HAP-1 (cell line): Measurements from ENCODE around the gene MPHOSPH8.
"Not testable (repeated sequence)": the region's sequence is repeated elsewhere in the genome, so short reads cannot be mapped to it uniquely, and the experiment has no call there.

ENCODE experiments used
- DNase-seq, 2 experiments: peaks; one replicate each; pipeline ENCODE4 v3.0.0-alpha.2; 2016 to 2020; ENCODE audit warnings: low spot score in 2 of 2
- H3K27me3 ChIP-seq: fragments of 250-450 bp; sonication (Bioruptor Pico); 2 replicates; pipeline ENCODE4 v1.5.1; 2020; ENCODE audit warnings: low read depth, mild to moderate bottlenecking, moderate library complexity
- H3K36me3 ChIP-seq: fragments of 250-450 bp; sonication (Bioruptor Pico); replicated peaks from 2 replicates; pipeline ENCODE4 v1.5.1; 2020; ENCODE audit warnings: mild to moderate bottlenecking
- H3K4me1 ChIP-seq: fragments of 250-450 bp; sonication (Bioruptor Pico); 2 replicates; pipeline ENCODE4 v1.5.1; 2020; ENCODE audit warnings: mild to moderate bottlenecking
- H3K4me3 ChIP-seq: fragments of 250-450 bp; sonication (Bioruptor Pico); 2 replicates; pipeline ENCODE4 v1.5.1; 2020; ENCODE audit warnings: mild to moderate bottlenecking, moderate library complexity
- H3K9me3 ChIP-seq: fragments of 250-450 bp; sonication (Bioruptor Pico); 2 replicates; pipeline ENCODE4 v1.5.1; 2020; ENCODE audit warnings: mild to moderate bottlenecking, moderate library complexity
- in situ Hi-C: fragments of 300-500 bp; cut with MboI; formaldehyde crosslinking; loops from 3 replicates; pipeline ENCODE4 v1.14.3; 2020; ENCODE audit warnings: low sequenced_read_pairs, inconsistent platforms, mixed read lengths

MPHOSPH8 gene

DNA sequence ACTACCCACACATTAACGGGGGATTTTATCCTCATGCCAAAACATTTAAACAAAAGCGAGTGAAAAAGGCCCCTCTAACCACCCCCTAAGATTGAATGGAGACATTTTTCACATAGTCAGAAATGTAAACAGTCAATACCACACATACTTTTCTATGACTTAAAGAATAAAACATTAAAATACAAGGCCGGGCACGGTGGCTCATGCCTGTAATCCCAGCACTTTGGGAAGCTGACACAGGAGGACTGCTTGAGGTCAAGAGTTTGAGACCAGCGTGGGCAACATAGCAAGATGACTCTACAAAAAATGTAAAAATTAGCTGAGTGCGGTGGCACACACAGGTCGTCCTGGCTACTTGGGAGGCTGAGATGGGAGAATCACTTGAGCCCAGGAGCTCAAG lies 47.3 kb downstream of the MPHOSPH8 start:
- Histone ChIP-seq H3K4me3 (no peak overlapping the region), H3K4me1 (peaks cover 19% of the 10 kb centered on the region), H3K9me3 (no peaks in the 10 kb centered on the region), H3K36me3 (peaks cover 13% of the 10 kb centered on the region), H3K27me3 (no peaks in the 10 kb centered on the region)
- in situ Hi-C loops, result no loop called here
- DNase-seq, result no peak

DNA sequence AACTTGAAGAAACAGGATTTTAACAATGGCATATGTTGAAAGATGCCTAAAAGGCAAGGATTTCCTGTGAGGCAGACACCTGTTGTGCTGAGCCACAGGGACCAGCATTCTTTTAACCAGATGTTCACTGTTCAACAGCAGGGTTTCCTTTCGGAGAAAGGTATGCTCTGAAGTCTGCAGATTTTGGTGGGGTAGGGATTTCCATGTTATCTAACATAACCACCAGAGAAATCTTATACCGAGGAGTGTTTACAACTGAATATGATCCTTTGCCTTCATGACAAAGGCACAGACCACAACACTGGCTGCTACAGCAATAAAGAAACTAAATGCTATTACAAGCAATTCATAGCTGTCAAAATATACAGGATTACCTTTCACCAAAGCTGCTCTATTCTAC lies 48.1 kb downstream of the MPHOSPH8 start:
- DNase-seq, result no peak
- Histone ChIP-seq H3K4me1 (peaks cover 27% of the 10 kb centered on the region), H3K4me3 (no peak overlapping the region), H3K36me3 (peaks cover 10% of the 10 kb centered on the region), H3K9me3 (no peaks in the 10 kb centered on the region), H3K27me3 (no peaks in the 10 kb centered on the region)
- in situ Hi-C loops, result no loop called here

DNA sequence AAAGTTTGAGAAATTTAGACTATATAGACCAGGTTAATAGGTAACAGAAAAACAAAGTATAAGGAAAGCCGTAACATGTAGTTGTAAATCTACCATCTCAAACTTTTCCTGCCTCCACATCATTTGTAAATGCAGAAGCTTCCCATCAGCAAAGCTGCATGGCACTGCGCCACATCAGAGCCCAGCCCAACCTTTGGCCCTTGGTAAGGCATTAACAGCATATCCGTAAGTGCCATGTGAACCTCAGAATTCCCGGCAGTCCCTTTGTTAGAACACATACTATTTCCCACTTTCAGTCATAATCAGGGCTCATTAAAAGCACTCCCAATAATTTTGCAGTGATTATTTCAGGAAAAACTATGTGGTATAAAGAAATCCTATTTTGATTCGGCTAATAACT lies 51.6 kb downstream of the MPHOSPH8 start:
- in situ Hi-C loops, result no loop called here
- H3K4me3 ChIP-seq, result no peak overlapping the region
- no peaks in the 10 kb centered on the region; the same call in 1 of the 2 replicates for H3K36me3 ChIP-seq
- no peaks in the 10 kb centered on the region for H3K9me3 ChIP-seq
- no peak for DNase-seq
- no peaks in the 10 kb centered on the region for H3K27me3 ChIP-seq
- H3K4me1 ChIP-seq, result peaks cover 27% of the 10 kb centered on the region

DNA sequence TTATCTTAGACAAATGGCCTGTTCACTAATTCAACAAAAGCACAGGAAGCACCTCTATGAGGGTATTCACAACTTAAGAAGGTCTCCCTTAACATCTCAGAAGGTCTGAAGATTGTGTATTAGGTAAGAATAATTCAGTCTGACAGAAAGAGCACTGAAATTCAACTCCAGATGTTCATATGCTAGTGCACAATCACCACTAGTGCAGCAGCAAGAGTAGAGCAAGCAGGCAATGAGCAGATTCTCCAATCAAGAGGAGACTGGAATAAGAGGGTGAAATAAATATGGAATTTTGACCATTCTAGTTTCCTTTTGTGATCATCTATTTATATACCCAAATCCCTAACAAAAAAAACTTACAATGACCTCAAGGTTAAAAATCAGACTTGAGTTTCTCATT lies 52.0 kb downstream of the MPHOSPH8 start:
- in situ Hi-C loops, result no loop called here
- H3K4me1 ChIP-seq, result peaks cover 27% of the 10 kb centered on the region

DNA sequence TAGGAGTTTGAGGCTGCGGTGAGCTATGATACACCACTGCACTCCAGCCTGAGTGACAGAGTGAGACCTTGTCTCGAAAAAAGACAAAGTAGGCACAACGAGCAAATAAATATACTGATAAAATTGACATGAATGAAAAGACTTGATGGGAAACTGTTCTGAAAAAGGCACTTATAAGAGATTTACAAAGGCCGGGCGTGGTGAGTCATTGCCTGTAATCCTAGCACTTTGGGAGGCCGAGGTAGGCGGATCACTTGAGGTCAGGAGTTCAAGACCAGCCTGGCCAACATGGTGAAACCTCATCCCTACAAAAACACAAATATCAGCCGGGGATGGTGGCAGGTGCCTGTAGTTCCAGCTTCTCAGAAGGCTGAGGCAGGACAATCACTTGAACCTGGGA lies 58.0 kb downstream of the MPHOSPH8 start:
- H3K27me3 ChIP-seq, DNase-seq, H3K4me3 ChIP-seq, in situ Hi-C loops, H3K9me3 ChIP-seq, H3K4me1 ChIP-seq, H3K36me3 ChIP-seq: not testable (repeated sequence)

More for the DNA sequence above, 52.0 kb downstream of the MPHOSPH8 start:
- Histone ChIP-seq H3K36me3 (no peaks in the 10 kb centered on the region; the same call in 1 of the 2 replicates), H3K9me3 (no peaks in the 10 kb centered on the region), H3K27me3 (no peaks in the 10 kb centered on the region), H3K4me3 (no peak overlapping the region)
- no peak for DNase-seq

DNA sequence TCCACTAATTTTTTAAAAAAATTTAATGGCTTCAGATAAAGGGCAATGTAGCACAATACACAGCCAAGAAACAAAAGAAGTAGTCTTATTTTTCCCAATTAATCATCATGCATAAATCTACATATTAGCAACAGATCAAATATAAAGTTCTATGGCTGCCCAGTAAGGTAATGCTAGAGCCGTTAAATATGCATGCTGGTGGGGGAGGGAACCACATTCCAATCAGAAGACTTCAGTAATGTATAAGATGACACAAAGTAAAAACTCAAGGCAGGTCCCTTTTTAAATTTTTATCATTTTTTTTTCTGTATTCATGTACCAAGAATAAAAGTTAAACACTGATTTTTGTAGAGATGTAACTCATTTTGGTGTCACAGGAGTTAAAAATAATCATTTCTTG lies 62.0 kb downstream of the MPHOSPH8 start:
- Histone ChIP-seq H3K4me3 (no peak overlapping the region), H3K36me3 (no peaks in the 10 kb centered on the region; the same call in none of the 2 replicates), H3K27me3 (no peaks in the 10 kb centered on the region), H3K4me1 (peaks cover 11% of the 10 kb centered on the region), H3K9me3 (no peaks in the 10 kb centered on the region)
- in situ Hi-C loops, result no loop called here
- DNase-seq, result no peak

DNA sequence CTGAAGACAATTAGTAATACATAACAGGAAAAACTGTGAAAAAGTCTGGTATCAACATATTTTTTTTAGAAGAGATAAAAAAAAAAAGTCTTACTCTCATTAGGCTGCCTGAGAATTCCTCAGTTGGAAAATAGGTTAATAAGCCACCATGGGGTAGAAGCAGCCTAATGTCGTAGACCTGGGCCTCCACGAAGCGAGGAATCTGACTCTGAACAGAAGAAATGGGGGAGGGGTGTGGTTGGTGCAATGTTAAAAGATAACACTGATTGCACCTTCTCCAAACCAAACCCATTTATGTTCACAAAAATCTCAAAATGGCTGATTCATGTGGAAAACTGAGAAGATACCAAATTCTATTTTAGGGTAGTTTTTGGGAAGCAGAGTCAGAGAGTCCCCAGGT lies 62.4 kb downstream of the MPHOSPH8 start:
- Histone ChIP-seq H3K27me3 (no peaks in the 10 kb centered on the region), H3K36me3 (no peaks in the 10 kb centered on the region; the same call in none of the 2 replicates), H3K9me3 (no peaks in the 10 kb centered on the region), H3K4me1 (peaks cover 11% of the 10 kb centered on the region), H3K4me3 (no peak overlapping the region)
- in situ Hi-C loops, result no loop called here
- no peak for DNase-seq

DNA sequence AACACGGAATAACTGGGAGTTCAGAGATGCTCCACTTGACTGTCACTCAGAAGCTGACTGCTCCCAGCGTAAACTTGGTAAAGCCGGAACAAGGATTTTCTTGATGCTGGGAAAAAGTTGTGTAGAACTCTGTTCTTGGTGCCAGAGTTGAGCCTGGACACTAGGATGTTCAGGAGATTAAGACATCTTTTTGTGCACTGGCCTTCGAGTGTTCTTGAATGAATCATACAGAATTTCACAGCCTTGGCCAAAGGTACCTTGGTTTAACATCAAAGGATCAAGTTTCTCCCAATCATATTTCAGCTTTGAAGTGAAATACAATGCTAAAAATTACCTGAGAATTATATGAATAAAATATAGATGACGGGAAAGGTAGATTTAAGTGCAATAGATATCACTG lies 67.5 kb downstream of the MPHOSPH8 start:
- H3K27me3 ChIP-seq, H3K4me3 ChIP-seq, H3K9me3 ChIP-seq, DNase-seq, in situ Hi-C loops, H3K36me3 ChIP-seq: not testable (repeated sequence)
- H3K4me1 ChIP-seq, result peaks cover 11% of the 10 kb centered on the region; the same call in 1 of the 2 replicates

DNA sequence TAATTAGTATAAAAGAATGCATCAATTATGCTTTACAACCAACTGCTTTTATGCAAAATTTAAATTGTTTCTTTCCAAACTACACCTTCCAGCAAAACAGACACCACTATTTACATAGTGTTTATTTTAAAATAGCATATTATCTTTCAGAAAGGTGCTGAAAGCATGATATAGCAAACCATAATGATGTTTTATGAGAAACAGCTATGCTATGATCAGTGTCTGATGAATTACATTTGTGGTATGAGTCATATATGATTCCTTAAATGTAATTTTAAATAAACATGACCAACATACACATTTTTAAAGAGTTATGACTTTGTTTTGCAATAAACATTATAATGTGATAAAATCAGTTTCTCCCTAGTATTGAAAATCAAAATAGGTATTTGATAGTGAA lies 68.2 kb downstream of the MPHOSPH8 start:
- in situ Hi-C loops, H3K27me3 ChIP-seq, H3K4me3 ChIP-seq, H3K9me3 ChIP-seq, H3K36me3 ChIP-seq, DNase-seq: not testable (repeated sequence)
- peaks cover 14% of the 10 kb centered on the region for H3K4me1 ChIP-seq

DNA sequence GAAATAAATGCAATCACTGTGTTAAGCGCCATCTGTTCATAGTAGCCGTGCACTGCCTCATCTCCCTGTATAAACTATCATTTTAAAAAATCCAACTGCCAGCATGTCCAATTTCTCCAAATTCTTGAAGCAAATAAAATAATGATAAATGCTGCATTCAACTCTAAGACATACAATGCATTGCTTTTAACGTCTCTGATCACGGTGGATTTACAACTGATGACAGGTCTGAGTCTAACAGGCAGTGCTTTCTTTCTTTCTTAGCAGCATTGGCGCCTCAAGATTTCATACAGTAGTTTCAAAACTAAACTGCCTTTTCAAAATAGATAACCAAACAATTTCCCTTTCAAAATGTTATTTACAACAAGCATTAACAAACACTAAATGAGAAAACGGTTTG lies 70.8 kb downstream of the MPHOSPH8 start:
- in situ Hi-C loops, DNase-seq, H3K36me3 ChIP-seq, H3K9me3 ChIP-seq, H3K4me3 ChIP-seq, H3K4me1 ChIP-seq, H3K27me3 ChIP-seq: not testable (repeated sequence)

DNA sequence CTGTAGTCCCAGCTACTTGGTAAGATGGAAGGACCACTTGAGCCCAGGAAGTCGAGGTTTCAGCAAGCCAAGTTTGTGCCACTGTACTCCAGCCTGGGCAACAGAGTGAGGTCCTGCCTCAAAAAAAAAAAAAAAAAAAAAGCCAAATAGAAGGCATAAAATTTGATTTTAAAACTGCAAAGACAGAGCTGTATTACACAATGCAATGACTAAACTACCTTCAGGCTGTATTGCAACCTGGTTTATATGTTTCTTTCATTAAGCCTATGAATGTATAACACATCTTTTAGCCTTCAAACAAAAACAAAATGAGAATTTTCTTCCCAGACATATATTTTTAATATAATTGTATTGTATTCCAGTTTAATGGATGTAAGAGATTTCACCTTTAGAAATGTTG lies 75.6 kb downstream of the MPHOSPH8 start:
- H3K4me3 ChIP-seq, H3K4me1 ChIP-seq, H3K36me3 ChIP-seq, in situ Hi-C loops, DNase-seq, H3K27me3 ChIP-seq, H3K9me3 ChIP-seq: not testable (repeated sequence)

DNA sequence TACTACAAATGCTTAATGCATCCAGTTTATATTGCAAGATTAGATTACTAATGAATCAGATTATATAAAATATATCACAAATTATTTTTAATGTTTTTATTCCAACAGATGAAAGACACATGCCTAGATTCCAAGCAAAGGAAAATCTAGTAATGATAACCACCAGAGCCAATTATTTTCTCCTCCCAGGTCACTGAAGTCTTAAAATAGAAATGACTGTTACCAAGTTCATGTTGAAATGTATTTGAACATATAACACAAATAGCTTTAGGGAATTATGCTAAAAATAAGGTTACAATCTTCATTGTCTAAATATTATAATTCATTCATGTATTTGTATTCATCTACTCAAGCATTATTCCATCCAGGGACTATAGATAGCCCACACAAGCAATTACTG lies 76.3 kb downstream of the MPHOSPH8 start:
- in situ Hi-C loops, H3K27me3 ChIP-seq, H3K4me1 ChIP-seq, H3K9me3 ChIP-seq, H3K36me3 ChIP-seq, DNase-seq, H3K4me3 ChIP-seq: not testable (repeated sequence)

DNA sequence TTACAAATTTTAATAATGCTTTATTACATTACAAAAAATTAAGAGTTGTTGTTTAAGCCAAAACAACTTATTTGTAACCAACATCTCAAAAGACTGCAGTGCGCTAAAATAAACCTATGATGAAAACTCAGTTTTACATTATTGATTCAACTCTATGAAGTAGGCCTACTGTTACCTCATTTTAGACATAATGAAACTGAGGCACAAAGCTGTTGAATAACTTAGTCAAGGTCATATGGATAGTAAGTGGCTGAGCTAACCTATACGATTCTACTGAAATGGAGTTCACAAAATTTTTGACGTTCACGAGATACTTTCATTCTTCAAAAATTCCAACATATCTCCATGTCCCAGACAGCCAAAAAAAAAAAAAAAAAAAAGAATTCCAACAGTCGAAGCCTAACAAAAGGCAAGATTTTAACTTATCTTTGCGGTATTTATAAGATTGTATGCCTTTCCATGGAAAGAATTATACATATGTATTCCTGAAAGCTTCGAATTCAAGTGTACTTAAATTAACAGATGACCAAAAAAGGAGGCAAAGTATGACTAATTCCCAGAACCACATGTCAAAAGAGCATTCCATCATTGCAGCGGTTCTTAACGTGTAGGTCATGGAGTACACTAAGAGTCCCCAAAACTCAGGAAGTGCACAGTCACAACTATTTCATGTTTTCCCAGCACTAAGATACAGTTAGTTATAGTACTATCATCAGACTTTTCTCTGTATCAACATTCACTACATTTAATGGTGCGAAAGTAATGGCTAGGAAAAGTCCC lies 79.9 kb downstream of the MPHOSPH8 start:
- in situ Hi-C loops, result no loop called here
- Histone ChIP-seq H3K36me3 (0 out of 2 replicates have a peak, but pooled peaks cover 3% of the 10 kb centered on the region), H3K27me3 (no peaks in the 10 kb centered on the region), H3K4me3 (no peak overlapping the region), H3K4me1 (0 out of 2 replicates have a peak, but pooled peaks cover 3% of the 10 kb centered on the region), H3K9me3 (no peaks in the 10 kb centered on the region)
- DNase-seq, result no peak

DNA sequence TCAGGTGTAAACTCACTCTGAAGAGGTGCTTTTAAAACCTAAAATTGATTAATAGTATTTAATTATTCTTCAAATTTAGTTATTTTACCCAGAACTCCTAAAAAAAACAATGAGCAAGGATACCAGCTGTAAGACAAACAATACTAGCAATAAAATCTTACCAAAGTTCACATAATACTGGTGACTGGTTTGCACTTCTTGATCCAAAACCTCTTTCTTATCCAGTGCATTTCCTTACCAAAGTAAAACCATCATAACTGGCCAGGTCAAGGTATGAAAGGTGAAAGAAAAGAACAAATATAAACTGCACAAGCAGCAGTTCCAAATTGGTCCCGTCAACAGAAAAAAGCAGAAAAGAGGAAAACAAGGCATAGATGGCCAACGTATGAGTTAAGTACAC lies 86.6 kb downstream of the MPHOSPH8 start:
- H3K4me3 ChIP-seq, result no peak overlapping the region
- DNase-seq, result no peak

More for the DNA sequence above, 86.6 kb downstream of the MPHOSPH8 start:
- H3K9me3 ChIP-seq, result no peaks in the 10 kb centered on the region
- peaks cover 6% of the 10 kb centered on the region for H3K4me1 ChIP-seq
- in situ Hi-C loops, result no loop called here
- H3K36me3 ChIP-seq, result peaks cover 8% of the 10 kb centered on the region
- H3K27me3 ChIP-seq, result no peaks in the 10 kb centered on the region
